Mesothelial cell of epicardium (in vitro differentiated cells): ENCODE data around the gene EPN1. TPM values are rescaled to one million over a fixed set of nuclear protein-coding genes. Genes with fewer than 3 reads are reported as not detected.

ENCODE experiments used
- DNase-seq, 2 experiments: peaks; one replicate each; pipeline ENCODE4 v3.0.0; 2021; ENCODE audit warnings: low spot score in 2 of 2; ENCODE audit not compliant: unreplicated experiment in 2 of 2
- H3K27ac Mint-ChIP-seq: 2 replicates; pipeline ENCODE4 v1.8.0; 2021; ENCODE audit warnings: mixed read lengths
- H3K27me3 Mint-ChIP-seq: 2 replicates; pipeline ENCODE4 v1.8.0; 2021; ENCODE audit warnings: low read depth, mixed read lengths
- H3K36me3 Mint-ChIP-seq: 2 replicates; pipeline ENCODE4 v1.8.0; 2021; ENCODE audit warnings: mixed read lengths
- H3K4me1 Mint-ChIP-seq: 2 replicates; pipeline ENCODE4 v1.8.0; 2021; ENCODE audit warnings: mixed read lengths
- H3K4me3 Mint-ChIP-seq: 2 replicates; pipeline ENCODE4 v1.8.0; 2021; ENCODE audit warnings: mild to moderate bottlenecking, moderate library complexity, mixed read lengths
- H3K9me3 Mint-ChIP-seq: 2 replicates; pipeline ENCODE4 v1.8.0; 2021; ENCODE audit warnings: mixed read lengths
- CTCF ChIP-seq: fragments of 200-600 bp; sonication (generic); IDR thresholded peaks from one replicate; pipeline ENCODE4 v1.5.0; 2021; ENCODE audit warnings: antibody characterized with exemption; ENCODE audit not compliant: unreplicated experiment
- total RNA-seq: library from RNA; stranded (reverse); gene quantifications from 3 replicates; pipeline ENCODE4 v1.2.1, GENCODE V29; 2021

EPN1 gene
- total RNA-seq, 1 donor from 2014 or later = 99.6 TPM

- no peak for TF ChIP-seq CTCF
- Mint-ChIP-seq H3K9me3 (no peaks in the 10 kb centered on the region), H3K36me3 (peaks cover 16% of the 10 kb centered on the region), H3K4me1 (peaks cover 34% of the 10 kb centered on the region), H3K4me3 (peak overlapping the region; percentile 99), H3K27ac (peak overlapping the region; percentile 98), H3K27me3 (no peaks in the 10 kb centered on the region)
- DNase-seq = no peak
Measured at GRCh38 chr19:55675661-55676354, 782 bp downstream of the EPN1 start.

GRCh38 chr19:55676383-55676782 lies 1.4 kb downstream of the EPN1 start:
- peak overlapping the region; percentile 99 for H3K4me3 Mint-ChIP-seq
- H3K4me1 Mint-ChIP-seq = peaks cover 33% of the 10 kb centered on the region
- H3K27ac Mint-ChIP-seq = peak overlapping the region; percentile 44
- no peak for DNase-seq
- H3K27me3 Mint-ChIP-seq = no peaks in the 10 kb centered on the region
- TF ChIP-seq CTCF = no peak
- no peaks in the 10 kb centered on the region for H3K9me3 Mint-ChIP-seq
- H3K36me3 Mint-ChIP-seq = peaks cover 13% of the 10 kb centered on the region

- DNase-seq = no peak
- Mint-ChIP-seq H3K27ac (peak overlapping the region; percentile 44), H3K27me3 (no peaks in the 10 kb centered on the region), H3K9me3 (no peaks in the 10 kb centered on the region), H3K36me3 (peaks cover 13% of the 10 kb centered on the region), H3K4me3 (peak overlapping the region; percentile 99), H3K4me1 (peaks cover 31% of the 10 kb centered on the region)
- no peak for TF ChIP-seq CTCF
Measured at GRCh38 chr19:55676889-55677505, 2.0 kb downstream of the EPN1 start.

GRCh38 chr19:55677572-55678028 lies 2.6 kb downstream of the EPN1 start:
- Mint-ChIP-seq H3K4me3 (peak overlapping the region; percentile 22), H3K4me1 (peaks cover 30% of the 10 kb centered on the region), H3K27ac (no peak overlapping the region), H3K36me3 (peaks cover 15% of the 10 kb centered on the region), H3K9me3 (no peaks in the 10 kb centered on the region), H3K27me3 (no peaks in the 10 kb centered on the region)
- no peak for TF ChIP-seq CTCF
- DNase-seq = no peak

- no peak for DNase-seq
- Mint-ChIP-seq H3K4me3 (no peak overlapping the region), H3K36me3 (peaks cover 15% of the 10 kb centered on the region), H3K27me3 (no peaks in the 10 kb centered on the region), H3K4me1 (peaks cover 30% of the 10 kb centered on the region), H3K27ac (no peak overlapping the region), H3K9me3 (no peaks in the 10 kb centered on the region)
- no peak for TF ChIP-seq CTCF
Measured at GRCh38 chr19:55678121-55678671, 3.2 kb downstream of the EPN1 start.
